Activated naive CD8-positive, alpha-beta T cell treated with anti-CD3 and anti-CD28 coated beads, Interleukin-2, amount 10 ng/mL, durations not matched to agents 7 days and 5 days (primary cell): Measurements from ENCODE around the gene HDLBP. TPM values are rescaled to one million over a fixed set of nuclear protein-coding genes. Genes with fewer than 3 reads are reported as not detected.

Experiments used
- ATAC-seq: fragments of 150-1000 bp; cut with Tn5 transposase; one replicate; pipeline ENCODE4 v1.10.0; 2021; ENCODE audit warnings: low read depth, moderate library complexity
- POLR2A ChIA-PET: fragments of 350-600 bp; sonication (Branson Sonifier 250); formaldehyde crosslinking; loops from one replicate; lab custom pipeline; 2021; ENCODE audit warnings: antibody characterized with exemption; lab: Charles Lee
- DNase-seq: peaks from one replicate; pipeline ENCODE4 v3.0.0; 2021
- H3K27ac Mint-ChIP-seq: one replicate; pipeline ENCODE4 v1.8.0; 2022; ENCODE audit warnings: mild to moderate bottlenecking, mixed read lengths
- H3K27me3 Mint-ChIP-seq: one replicate; pipeline ENCODE4 v1.8.0; 2022; ENCODE audit warnings: mild to moderate bottlenecking, moderate library complexity, mixed read lengths
- H3K36me3 Mint-ChIP-seq: one replicate; pipeline ENCODE4 v1.8.0; 2021; ENCODE audit warnings: mild to moderate bottlenecking, mixed read lengths
- H3K4me1 Mint-ChIP-seq: one replicate; pipeline ENCODE4 v1.8.0; 2021; ENCODE audit warnings: mixed read lengths
- H3K4me3 Mint-ChIP-seq: one replicate; pipeline ENCODE4 v1.8.0; 2022; ENCODE audit warnings: mild to moderate bottlenecking, moderate library complexity, mixed read lengths
- H3K9me3 Mint-ChIP-seq: one replicate; pipeline ENCODE4 v1.8.0; 2021; ENCODE audit warnings: mixed read lengths
- total RNA-seq, 2 experiments: library from RNA; stranded (reverse); gene quantifications; one replicate each; pipeline ENCODE4 v1.2.3, GENCODE V29; 2021

HDLBP gene
- total RNA-seq, 2 experiments from 2014 or later: 158 TPM

DNA sequence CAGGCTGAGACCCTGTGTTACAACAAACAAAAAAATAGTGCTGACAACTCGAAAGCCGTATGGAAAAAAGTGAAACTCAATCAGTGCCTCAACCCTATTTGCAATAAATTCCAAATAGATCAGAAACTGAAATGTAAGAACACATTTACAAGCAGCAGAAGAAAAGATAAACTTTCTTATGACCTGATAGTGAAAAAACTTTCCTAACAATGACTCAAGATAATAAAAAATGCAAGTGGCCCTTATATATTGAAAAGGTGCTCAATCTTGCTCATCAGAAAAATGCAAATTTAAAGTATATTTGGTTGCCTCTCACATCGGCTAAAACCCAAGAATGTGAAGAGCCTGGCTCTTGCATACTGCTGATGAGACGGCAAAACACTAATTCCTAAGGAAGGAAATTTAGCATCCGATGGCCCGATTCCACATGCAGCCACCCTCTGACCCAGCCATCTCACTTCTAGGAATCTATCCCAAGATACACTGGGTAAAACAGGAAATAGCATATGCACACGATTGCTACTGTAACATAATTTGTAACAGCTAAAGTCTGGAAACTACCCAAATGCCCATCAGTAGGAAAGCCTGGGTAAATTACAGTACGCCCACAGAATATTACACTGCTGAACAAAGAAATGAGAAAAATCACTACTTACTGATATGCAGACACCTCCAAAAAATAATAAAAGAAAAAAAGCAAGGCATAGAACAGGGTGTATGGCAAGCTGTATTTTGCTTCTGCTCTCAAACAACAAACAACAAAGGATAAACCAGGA, 56.8 kb downstream of the HDLBP start:
- DNase-seq (no peak), ATAC-seq (no peak)
- H3K4me3 Mint-ChIP-seq: no peak overlapping the region
- peak overlapping the region; percentile 42 for H3K27ac Mint-ChIP-seq
- POLR2A ChIA-PET: no interaction called here
- no peaks in the 10 kb centered on the region for H3K4me1 Mint-ChIP-seq
- H3K9me3 Mint-ChIP-seq: no peaks in the 10 kb centered on the region
- peaks cover 25% of the 10 kb centered on the region for H3K36me3 Mint-ChIP-seq
- no peaks in the 10 kb centered on the region for H3K27me3 Mint-ChIP-seq

DNA sequence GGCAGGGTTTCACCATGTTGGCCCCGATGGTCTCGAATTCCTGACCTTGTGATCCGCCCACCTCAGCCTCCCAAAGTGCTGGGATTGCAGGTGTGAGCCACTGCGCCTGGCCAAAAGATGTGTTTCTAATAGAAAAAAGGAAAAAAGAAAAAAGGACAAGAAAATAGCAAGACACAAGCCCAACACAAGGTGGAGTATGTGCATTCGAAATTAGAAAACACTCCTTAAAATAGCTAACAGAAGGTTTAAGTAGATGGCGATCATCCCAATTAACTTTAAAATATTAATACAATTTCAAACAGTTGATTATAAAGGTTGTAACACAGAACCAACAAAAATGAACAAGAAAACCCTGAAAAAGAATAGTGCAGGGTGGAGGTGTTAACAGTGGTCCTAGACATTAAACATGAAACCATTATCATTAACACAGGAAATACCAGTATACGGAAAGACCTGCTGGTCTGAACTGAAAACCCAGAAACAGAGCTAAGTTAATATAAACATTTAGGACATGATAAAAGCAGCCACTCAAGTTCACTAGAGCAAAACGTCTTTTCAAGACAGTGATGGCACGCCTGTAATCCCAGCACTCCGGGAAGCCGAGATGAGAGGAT, 57.9 kb downstream of the HDLBP start:
- DNase-seq: no peak
- H3K27me3 Mint-ChIP-seq: no peaks in the 10 kb centered on the region
- H3K9me3 Mint-ChIP-seq: no peaks in the 10 kb centered on the region
- no peak overlapping the region for H3K4me3 Mint-ChIP-seq
- no peak for ATAC-seq
- no peak overlapping the region for H3K27ac Mint-ChIP-seq
- peaks cover 29% of the 10 kb centered on the region for H3K36me3 Mint-ChIP-seq
- POLR2A ChIA-PET: no interaction called here
- no peaks in the 10 kb centered on the region for H3K4me1 Mint-ChIP-seq

DNA sequence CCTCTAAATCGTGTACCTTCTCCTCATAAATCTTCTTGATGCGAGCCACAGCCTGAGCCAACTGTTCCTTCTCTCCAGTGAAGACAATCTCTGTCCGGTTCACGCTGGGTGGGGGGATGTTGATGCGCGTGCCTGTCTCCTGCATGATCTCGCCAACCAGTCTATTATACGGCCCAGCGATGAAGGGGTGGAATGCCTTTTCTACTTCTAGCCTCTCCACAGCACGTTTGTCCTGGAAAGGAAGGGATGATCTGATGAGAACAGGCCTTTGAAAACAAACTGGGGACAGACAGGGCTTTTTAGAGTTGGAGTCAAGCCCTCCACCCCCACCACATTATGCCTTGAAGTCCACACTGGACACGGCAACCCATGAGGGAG, 59.3 kb downstream of the HDLBP start:
- peaks cover 35% of the 10 kb centered on the region for H3K36me3 Mint-ChIP-seq
- DNase-seq: no peak
- no peak overlapping the region for H3K27ac Mint-ChIP-seq
- no peak overlapping the region for H3K4me3 Mint-ChIP-seq
- no peaks in the 10 kb centered on the region for H3K4me1 Mint-ChIP-seq
- POLR2A ChIA-PET: no interaction called here
- no peaks in the 10 kb centered on the region for H3K9me3 Mint-ChIP-seq
- ATAC-seq: no peak
- H3K27me3 Mint-ChIP-seq: no peaks in the 10 kb centered on the region

DNA sequence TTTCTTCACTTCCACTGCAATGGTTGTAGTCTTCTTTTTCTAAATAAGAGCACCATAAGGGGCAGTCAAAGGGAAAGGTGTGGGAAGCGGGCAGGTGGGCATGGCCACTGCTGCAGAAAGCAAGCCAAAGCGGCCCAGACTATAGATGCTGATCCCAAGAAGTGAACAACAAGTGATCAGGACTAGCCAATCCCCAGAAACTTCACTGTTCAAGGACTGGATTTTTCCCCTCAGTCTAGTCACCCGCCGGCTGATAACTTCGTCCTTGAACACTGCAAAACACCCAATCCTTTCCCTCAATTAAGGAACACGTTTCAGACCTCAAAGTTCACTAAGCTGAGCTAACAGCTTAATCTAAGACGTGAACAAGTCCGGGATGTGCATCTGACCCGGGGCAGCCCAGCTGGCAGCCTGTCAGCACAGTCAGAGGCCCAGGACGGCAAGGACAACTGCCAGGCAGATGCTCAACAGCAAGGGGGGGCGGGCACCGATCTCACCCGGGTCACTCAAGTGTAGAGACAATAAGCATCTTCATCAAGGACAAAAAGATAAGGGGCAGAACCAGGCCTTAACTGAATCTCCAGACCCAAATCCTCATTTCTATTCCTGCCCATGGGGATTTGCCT, 59.8 kb downstream of the HDLBP start:
- Mint-ChIP-seq H3K4me1 (no peaks in the 10 kb centered on the region), H3K36me3 (peaks cover 34% of the 10 kb centered on the region), H3K4me3 (no peak overlapping the region), H3K9me3 (no peaks in the 10 kb centered on the region), H3K27ac (no peak overlapping the region), H3K27me3 (no peaks in the 10 kb centered on the region)
- POLR2A ChIA-PET: no interaction called here
- ATAC-seq (no peak), DNase-seq (no peak)

DNA sequence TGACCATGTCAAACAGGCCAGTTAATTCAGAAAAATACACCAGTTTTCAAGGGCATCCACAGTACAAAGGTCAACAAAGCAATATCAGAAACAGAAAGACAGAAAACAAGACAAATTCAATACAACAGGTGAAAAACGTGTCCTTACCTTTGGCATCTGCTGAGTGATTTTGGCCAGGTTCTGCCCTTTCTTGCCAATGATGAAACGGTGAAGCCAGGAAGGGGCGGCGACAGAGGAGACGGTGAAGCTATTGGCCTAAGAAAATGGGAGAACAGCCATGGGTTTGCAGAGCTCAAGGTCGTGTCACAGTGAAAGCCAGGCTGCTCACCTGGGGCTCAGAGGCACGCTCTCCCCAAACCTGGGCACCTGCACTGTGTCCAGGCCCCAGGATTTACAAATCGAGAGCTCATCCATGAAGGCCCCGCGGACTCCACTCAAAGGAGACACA, 60.5 kb downstream of the HDLBP start:
- peaks cover 32% of the 10 kb centered on the region for H3K36me3 Mint-ChIP-seq
- no peaks in the 10 kb centered on the region for H3K4me1 Mint-ChIP-seq
- no peak overlapping the region for H3K27ac Mint-ChIP-seq
- ATAC-seq (no peak), DNase-seq (no peak)
- H3K27me3 Mint-ChIP-seq: no peaks in the 10 kb centered on the region
- H3K9me3 Mint-ChIP-seq: no peaks in the 10 kb centered on the region
- no peak overlapping the region for H3K4me3 Mint-ChIP-seq
- POLR2A ChIA-PET: no interaction called here

DNA sequence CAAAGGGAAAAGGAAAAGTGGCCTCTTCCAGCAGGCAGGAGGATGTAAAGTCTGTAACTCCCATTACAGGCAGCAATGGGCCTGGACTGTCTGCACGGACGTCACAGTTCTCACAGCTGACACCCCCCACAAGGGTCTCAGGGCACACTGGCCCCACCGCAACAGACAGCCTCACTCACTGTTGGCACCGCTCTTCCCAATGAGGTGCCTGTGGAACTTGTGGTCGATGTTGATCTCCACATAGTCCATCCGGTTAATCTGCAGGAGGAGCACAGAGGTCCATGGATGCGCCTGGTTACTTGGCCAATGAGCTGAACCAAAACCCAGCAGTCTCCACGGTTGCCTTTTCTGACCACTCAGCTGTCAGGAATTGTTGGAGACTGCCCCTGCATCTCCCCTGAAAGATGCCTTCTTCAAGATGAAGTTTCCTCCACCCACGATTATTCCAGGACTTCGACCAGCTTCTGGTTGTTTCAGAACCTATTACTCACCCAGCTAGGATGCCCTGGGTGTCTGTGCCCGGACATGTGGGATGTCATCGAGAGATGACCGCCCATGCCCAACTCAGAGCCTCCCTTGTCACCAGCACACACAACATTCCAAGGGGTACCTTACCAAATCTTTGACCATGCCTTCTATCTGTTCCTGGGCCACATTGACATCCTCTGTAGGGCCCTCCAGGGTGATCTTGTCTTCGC, 62.5 kb downstream of the HDLBP start:
- no peak for ATAC-seq
- DNase-seq: no peak
- Mint-ChIP-seq H3K4me3 (no peak overlapping the region), H3K36me3 (peaks cover 34% of the 10 kb centered on the region), H3K4me1 (no peaks in the 10 kb centered on the region), H3K9me3 (no peaks in the 10 kb centered on the region), H3K27ac (no peak overlapping the region), H3K27me3 (no peaks in the 10 kb centered on the region)
- POLR2A ChIA-PET: no interaction called here

DNA sequence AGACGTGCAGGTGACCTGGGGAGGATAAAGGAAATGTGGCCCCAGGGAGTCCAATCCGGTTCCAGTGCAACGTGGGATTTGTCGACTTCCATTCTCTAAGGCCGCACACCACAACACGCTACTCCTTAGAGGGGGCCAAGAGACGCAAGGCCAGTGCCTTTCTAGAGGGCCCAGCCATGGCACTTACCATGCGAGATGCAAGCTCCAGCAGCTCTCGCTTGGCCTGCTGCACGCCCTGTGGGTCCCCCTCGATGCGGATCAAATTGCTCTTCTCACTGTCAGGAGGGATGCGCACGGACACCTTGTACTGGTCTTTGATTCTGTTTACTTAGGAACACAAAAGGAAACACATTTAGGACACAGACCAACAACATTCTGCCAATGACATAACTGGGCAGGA, 65.8 kb downstream of the HDLBP start:
- Mint-ChIP-seq H3K36me3 (peaks cover 35% of the 10 kb centered on the region), H3K27me3 (no peaks in the 10 kb centered on the region), H3K9me3 (no peaks in the 10 kb centered on the region), H3K4me3 (no peak overlapping the region), H3K4me1 (no peaks in the 10 kb centered on the region), H3K27ac (no peak overlapping the region)
- DNase-seq (no peak), ATAC-seq (no peak)
- POLR2A ChIA-PET: no interaction called here

DNA sequence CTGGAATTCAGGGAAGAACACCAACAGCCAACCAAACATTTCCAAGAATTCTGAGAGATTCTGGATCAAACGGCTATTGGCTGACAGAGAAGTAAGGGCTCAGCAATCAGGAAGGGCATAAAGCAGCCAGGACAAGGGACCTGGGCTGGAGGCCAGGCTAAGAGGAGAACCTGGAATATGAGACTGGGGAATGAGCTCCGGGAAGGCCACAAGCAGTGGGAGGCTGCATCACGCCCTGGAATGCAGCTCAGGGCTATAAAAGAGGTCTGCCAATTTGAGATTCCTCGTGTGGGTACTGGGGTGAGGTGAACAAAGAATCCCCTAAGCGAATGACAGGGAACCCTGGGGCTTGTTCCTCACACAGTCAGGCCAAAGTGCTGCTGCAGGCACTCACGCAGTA, 66.6 kb downstream of the HDLBP start:
- H3K27me3 Mint-ChIP-seq: no peaks in the 10 kb centered on the region
- DNase-seq (no peak), ATAC-seq (no peak)
- peaks cover 40% of the 10 kb centered on the region for H3K36me3 Mint-ChIP-seq
- H3K27ac Mint-ChIP-seq: no peak overlapping the region
- POLR2A ChIA-PET: no interaction called here
- no peaks in the 10 kb centered on the region for H3K9me3 Mint-ChIP-seq
- no peaks in the 10 kb centered on the region for H3K4me1 Mint-ChIP-seq
- H3K4me3 Mint-ChIP-seq: no peak overlapping the region

DNA sequence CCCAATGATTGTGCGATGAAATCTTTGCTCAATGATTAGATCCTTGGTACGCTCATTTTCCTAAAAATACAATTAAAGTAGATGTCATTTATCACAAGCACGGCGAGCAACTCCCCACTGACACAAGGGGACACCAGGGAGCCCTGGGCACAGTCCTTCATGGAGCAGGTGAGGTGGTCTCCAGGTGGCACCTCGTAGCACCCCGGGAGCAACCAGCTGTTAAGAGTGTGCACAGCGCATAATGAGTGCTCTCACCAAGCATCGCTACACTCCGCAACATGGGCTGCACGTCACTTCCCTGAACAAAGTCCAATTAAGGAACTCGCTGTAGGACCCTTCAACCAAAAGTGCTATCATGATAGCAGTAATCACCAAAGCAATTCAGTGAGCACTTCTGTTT, 67.2 kb downstream of the HDLBP start:
- no peak overlapping the region for H3K4me3 Mint-ChIP-seq
- no peaks in the 10 kb centered on the region for H3K9me3 Mint-ChIP-seq
- peaks cover 40% of the 10 kb centered on the region for H3K36me3 Mint-ChIP-seq
- POLR2A ChIA-PET: no interaction called here
- DNase-seq (no peak), ATAC-seq (no peak)
- H3K4me1 Mint-ChIP-seq: no peaks in the 10 kb centered on the region
- no peaks in the 10 kb centered on the region for H3K27me3 Mint-ChIP-seq
- H3K27ac Mint-ChIP-seq: no peak overlapping the region

DNA sequence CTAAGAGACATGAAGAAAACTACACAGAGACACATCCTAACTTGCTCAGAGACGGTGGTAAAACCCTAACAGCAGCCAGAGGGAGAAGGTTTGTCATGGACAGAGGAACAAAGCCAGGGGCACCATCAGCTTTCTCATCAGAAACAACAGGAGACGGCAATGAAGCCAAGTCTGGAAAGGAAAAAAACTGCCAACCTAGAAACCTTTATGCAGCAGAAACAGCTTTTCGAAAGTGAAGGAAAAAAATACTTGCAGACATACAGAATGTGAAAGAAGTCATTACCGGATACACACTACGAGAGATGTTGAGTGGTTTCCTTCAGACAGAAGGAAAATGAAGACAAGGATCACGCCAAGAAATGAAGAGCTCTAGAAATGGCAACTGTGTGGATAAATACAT, 71.1 kb downstream of the HDLBP start:
- DNase-seq: no peak
- Mint-ChIP-seq H3K36me3 (peaks cover 31% of the 10 kb centered on the region), H3K27me3 (no peaks in the 10 kb centered on the region), H3K4me1 (peaks cover 2% of the 10 kb centered on the region), H3K27ac (no peak overlapping the region), H3K4me3 (no peak overlapping the region), H3K9me3 (no peaks in the 10 kb centered on the region)
- POLR2A ChIA-PET: no interaction called here
- no peak for ATAC-seq

DNA sequence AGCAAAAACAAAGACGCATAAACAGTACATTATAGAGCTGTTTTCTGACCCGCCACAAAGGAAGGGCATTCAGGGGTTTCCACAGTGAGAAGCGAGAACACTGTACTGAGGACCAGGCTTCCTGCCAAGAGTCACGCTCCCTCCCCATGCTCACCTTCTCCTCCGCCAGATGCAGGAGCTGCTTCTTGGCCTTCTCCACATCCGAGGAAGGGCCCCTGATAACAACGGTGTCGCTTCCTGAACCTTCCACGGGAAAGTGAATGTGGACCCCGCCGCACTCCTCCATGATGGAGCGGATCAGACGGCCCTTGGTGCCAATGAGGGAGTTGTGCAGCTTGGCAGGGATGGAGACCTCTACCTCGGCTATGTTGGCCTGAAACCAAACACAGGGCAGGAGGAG, 73.2 kb downstream of the HDLBP start:
- POLR2A ChIA-PET: no interaction called here
- Mint-ChIP-seq H3K36me3 (peaks cover 27% of the 10 kb centered on the region), H3K9me3 (no peaks in the 10 kb centered on the region), H3K27ac (no peak overlapping the region), H3K4me3 (no peak overlapping the region), H3K4me1 (peaks cover 2% of the 10 kb centered on the region), H3K27me3 (no peaks in the 10 kb centered on the region)
- ATAC-seq (no peak), DNase-seq (no peak)

DNA sequence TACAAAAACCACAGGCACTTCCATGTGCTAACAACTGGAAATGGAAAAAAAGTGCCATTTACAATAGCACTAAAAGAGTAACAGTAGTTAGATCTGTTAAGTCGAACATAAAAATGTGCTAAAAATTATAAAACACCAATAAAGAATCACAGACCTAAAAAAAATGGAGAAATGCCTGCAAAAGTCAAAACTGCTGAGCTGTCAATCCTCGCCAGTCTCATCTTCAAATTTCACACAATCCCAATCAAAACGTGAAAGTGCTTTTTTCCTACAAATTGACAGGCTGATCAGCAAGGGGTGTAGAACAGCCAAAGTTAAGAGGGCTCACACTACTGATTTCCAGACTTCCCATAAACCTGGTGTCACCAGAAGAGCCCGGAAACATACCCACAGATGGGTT, 73.8 kb downstream of the HDLBP start:
- POLR2A ChIA-PET: no interaction called here

DNA sequence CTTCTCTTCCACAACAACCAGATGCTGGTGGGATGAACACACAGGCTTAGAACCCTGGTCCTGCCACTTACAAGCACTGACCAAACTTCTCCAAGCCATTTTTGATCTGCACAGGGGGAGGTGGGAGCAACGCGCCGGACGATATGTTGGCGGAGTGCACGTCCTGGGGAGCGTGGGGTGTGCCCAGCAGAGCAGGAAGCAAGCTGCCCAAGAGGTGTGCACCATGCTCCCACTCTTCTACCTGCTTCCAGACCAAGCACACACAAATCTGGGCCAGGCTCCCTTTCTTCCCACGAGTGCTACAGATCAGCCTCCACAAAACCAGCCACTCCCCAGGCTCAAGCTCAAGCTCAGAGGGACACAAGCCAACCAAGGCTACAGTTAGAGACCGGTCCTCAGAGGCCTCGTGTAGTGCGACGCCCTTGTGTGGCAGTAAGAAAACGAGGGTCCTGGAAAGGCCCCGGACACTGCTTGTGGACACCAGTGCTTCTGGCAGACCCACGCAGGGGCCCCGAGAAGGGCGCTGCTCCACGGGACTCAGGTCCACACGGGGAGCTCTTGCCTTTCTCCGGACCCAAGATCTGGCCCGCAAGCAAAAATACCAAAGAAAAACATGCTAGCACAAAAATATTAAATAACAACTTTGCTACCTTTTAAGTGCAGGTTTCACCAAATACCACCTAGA, 75.0 kb downstream of the HDLBP start:
- H3K4me3 Mint-ChIP-seq: no peak overlapping the region
- peaks cover 2% of the 10 kb centered on the region for H3K4me1 Mint-ChIP-seq
- no peak for ATAC-seq

More for the DNA sequence above, 73.8 kb downstream of the HDLBP start:
- no peaks in the 10 kb centered on the region for H3K27me3 Mint-ChIP-seq
- no peaks in the 10 kb centered on the region for H3K9me3 Mint-ChIP-seq
- peaks cover 26% of the 10 kb centered on the region for H3K36me3 Mint-ChIP-seq
- no peak for ATAC-seq
- no peak overlapping the region for H3K4me3 Mint-ChIP-seq
- no peak overlapping the region for H3K27ac Mint-ChIP-seq
- H3K4me1 Mint-ChIP-seq: peaks cover 2% of the 10 kb centered on the region
- DNase-seq: no peak

More for the DNA sequence above, 75.0 kb downstream of the HDLBP start:
- H3K9me3 Mint-ChIP-seq: no peaks in the 10 kb centered on the region
- POLR2A ChIA-PET: no interaction called here
- H3K27ac Mint-ChIP-seq: no peak overlapping the region
- H3K27me3 Mint-ChIP-seq: no peaks in the 10 kb centered on the region
- H3K36me3 Mint-ChIP-seq: peaks cover 23% of the 10 kb centered on the region
- DNase-seq: no peak
